Fibroblast of gingiva (primary cell): ENCODE results near the gene ABCB10.
"Not testable (repeated sequence)": the region's sequence is repeated elsewhere in the genome, so short reads cannot be mapped to it uniquely, and the experiment has no call there.

Experiments used
- DNase-seq: peaks from one replicate; pipeline ENCODE4 v3.0.0-alpha.2; 2011; ENCODE audit warnings: low read depth

Gene ABCB10

DNA sequence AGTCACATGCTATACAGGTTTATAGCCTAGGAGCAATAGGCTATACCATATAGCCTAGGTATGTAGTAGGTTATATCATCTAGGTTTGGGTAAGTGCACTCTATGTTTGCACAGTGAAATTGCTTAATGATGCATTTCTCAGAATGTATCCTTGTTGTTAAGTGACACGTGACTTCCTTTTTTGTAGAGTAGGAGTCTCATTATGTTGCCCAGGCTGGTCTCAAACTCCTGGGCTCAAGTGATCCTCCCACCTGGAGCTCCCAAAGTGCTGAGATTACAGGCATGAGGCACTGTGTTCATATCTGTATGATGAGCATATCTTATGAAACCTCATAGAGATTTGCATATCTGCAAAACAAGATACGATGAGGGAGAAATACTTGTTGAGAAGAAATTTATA is 13.8 kb upstream of the ABCB10 start:
- DNase-seq = no peak

DNA sequence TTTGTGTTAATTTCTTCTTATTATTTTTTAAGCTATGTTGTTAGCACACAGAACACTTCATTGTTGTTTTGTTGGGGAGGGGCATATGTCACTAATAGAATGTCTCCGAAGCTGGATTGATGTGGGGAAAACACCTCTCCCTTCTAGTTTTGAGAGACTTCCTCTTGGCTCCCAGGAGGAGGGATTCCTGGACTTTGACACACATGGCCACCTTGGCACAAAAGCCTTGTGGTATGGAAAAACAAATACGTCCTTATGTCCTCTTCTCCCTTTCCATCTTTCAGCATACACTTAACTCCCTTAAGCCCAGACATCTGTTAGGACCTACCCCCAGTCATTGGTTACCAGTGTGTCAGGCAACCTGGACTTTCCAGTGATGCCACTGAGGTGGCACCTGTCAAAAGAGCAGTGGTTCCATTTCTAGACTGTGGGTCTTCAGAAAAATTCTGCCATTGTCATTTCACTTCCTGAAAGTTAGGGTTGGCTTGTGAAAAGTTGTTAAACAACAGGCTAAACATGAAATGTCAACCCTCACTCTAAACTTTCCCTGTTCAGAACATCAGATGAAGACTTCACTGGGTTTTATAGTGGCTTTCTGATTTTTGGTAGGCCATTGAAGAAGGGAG is 12.5 kb upstream of the ABCB10 start:
- DNase-seq = no peak

DNA sequence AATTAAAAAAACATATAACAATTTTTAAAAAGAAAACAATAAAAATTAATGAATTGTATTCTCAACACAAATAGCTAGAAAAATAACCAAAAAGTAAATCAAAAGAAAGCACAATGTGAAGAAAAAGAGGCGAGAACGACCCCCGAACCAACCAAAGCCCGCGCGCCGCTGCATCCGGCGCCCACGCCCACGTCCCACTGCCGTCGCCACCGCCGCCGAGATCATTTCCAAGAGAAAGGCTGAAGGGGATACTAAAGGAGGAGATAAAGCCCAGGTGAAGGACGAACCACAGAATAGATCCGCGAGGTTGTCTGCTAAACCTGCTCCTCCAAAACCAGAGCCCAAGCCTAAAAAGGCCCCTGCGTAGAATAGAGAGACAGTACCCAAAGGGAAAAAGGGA is 11.8 kb upstream of the ABCB10 start:
- no peak for DNase-seq

DNA sequence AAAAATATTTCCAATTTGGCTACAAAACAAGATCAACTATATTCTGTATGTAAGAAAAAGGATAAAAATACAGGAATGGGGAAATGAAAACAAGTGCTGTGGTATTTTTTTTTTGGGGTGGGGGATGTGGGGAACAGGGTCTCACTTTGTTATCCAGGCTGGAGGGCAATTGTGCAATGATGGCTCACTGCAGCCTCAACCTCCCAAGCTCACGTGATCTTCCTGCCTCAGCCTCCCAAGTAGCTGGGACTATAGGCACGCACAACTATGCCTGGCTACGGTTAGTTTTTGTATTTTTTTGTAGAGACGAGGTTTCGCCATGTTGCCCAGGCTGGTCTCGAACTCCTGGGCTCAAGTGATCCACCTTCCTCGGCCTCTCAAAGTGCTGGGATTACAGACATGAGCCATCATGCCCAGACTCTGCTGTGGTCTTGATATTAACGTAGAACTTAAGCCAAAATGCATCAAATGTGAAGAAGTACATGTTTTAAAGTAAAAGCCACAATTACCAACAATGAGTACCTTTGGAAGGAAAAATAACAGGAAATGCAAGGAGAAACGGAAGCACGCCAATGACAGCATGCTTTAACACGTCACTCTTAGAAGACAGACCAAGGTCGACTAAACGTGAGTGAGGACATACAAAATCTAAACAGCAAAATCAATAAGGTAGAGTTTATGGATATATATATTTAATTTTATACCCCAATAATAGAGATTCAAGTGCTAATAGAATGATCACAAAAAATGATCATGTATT is 8.8 kb upstream of the ABCB10 start:
- DNase-seq = no peak

- DNase-seq = peak; percentile 10
Measured at GRCh38 chr1:229563701-229564100, 5.2 kb upstream of the ABCB10 start.

- DNase-seq = peak; percentile 25
Measured at GRCh38 chr1:229563241-229563640, 4.7 kb upstream of the ABCB10 start.

DNA sequence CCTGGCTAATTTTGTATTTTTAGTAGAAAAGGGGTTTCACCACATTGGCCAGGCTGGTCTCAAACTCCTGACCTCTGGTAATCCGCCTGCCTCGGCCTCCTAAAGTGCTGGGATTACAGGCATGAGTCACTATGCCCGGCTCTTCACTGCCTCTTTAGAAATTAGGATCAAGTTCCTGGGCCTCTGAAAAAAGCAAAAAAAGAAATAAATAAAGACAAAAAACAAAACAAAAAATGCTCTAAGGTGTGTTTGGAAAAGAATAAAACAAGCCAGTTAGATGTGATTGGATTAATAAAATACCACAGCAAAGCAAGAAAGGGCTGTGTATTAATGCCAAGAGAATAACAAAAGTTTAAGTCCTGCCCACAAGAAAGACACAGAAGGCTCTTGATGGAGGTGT is 4.2 kb upstream of the ABCB10 start:
- no peak for DNase-seq

DNA sequence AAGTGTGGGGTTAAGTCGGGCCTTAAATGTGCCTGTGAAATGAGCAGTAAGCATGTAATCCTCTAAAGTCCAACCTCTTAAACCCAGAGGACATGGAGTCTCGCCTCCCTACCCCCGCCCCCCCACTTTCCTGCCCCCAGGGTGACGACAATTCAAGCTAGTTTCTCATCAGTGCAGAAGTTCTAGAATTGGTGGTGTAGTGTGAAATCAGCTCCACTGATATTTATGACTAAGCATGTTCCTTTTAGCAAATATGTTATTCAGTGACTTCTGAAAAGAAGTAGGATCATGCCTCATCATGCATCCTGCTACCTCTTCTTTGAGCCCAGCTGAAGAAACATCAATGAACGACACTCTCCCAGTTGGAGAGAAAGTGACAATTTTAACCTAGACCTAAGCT is 2.6 kb upstream of the ABCB10 start:
- DNase-seq = no peak

GRCh38 chr1:229560124-229560523 is 1.6 kb upstream of the ABCB10 start:
- not testable (repeated sequence) for DNase-seq

DNA sequence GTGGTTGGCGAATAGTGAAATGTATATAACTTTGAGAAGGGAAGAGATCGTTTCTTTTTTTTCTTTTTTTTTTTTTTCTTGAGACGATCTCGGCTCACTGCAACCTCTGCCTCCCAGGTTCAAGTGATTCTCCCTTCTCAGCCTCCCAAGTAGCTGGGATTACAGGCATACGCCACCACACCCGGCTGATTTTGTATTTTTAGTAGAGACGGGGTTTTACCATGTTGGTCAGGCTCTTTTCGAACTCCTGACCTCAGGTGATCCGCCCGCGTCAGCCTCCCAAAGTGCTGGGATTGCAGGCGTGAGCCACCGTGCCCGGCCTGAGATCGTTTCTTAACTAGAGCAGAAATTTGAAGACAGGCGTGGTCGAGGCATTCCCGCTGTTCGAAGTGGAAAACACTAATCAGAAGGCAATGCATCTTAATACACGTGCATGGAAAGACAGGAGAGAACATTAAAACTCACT is 862 bp upstream of the ABCB10 start:
- DNase-seq = not testable (repeated sequence)

DNA sequence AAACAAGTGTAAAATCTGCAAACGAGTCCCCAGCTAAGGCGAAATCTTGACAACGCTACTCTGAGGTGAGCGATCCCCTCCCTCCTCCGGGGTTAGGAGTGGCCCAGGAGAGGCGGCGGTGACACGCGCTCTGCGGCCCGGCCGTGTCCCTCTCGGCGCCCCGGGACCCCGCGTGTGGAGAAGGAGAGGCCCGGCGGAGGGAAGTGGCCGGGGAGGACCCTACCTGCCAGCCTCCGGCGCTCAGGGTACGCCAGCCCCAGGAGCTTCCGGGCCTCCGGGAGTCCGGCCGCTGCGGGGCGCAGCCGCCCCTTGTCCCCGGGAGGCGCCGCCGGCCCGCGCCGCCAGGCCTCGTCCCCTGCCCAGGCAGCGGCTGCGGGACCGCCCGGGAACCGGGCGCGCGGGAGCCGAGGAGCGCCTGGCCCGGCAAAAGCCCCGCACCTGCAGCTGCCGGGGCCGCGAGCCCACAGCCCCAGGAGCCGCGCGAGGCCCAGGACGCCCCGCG is 543 bp downstream of the ABCB10 start:
- no peak for DNase-seq

DNA sequence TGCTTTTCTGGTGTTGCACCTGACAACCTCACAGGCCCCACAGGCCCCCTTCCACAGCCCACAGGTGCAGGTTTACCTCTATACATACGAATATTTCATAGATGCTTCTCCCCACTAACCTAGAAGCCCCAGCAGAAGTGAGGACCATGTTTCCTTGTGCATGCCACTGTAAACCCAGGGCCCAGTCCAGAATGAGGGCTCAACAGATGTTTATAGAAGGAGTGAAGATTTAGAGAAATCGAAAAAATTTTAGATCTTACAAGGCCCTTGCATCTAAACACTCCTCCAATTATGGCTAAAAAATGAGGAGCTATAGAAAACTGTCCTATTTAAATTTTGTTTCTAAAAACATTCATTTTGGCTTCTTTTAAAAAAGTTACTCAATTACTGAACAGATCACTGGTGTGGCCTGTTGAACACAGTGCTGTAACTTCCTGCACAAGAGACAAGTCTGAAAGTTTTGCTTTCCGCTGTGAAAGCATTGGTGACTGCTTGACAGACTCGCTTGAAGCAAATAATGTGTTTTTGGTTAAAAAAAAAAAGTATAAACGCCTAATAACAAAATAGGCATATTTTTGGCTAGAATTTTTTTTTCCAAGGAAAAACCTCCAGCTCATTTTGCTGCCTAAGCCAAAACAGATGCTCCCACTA is 1.2 kb downstream of the ABCB10 start:
- DNase-seq = peak; percentile 34

- no peak for DNase-seq
Measured at GRCh38 chr1:229554886-229555621, 3.5 kb downstream of the ABCB10 start.

DNA sequence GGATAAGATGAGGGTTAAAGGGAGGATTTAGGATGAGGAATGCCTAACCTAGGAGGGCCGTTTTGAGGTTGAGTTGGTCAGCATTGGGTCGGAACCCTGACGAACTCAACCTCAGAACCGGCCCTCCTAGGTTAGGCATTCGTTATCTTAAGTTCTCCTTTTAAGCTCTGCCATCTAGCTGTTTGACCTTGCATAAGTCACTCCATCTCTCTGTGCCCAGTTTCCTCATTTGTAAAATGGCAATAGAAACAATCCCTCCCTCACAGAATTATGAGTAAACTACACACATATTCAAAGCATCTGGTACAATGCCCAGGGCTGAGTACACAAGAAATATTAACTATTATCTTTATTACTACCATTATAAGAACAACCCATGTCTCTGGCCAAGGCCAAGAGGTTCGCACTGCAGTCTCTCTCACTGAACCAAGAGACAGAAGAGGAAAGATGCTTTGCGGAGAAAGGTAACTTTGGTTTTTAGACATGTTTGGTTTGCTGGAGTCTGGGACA is 4.8 kb downstream of the ABCB10 start:
- peak; percentile 39 for DNase-seq

DNA sequence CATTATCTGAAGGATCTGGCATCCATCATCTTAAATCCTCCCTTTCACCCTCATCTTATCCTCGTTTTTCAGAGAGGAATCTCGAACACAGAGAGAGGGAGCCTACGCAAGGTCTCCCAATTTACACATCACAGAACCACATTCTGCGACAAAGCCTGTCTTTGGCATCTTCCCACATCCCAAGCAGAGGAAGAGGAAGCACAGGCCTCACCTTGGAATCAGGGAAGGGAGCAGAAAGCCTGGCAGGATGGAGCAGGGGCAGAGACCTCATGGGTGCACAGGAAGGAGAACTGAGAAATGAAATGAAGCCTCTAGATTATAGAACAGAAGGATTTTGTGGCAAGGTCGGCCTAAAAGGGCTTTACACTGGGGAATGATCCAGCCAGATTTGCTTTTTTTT is 5.8 kb downstream of the ABCB10 start:
- no peak for DNase-seq

GRCh38 chr1:229550812-229551567 is 7.5 kb downstream of the ABCB10 start:
- DNase-seq = no peak

GRCh38 chr1:229547542-229547941 is 11.0 kb downstream of the ABCB10 start:
- no peak for DNase-seq

GRCh38 chr1:229544587-229544986 is 13.9 kb downstream of the ABCB10 start:
- DNase-seq = no peak

- DNase-seq = no peak
Measured at GRCh38 chr1:229539863-229540506, 18.5 kb downstream of the ABCB10 start.

GRCh38 chr1:229538945-229539344 is 19.6 kb downstream of the ABCB10 start:
- no peak for DNase-seq

DNA sequence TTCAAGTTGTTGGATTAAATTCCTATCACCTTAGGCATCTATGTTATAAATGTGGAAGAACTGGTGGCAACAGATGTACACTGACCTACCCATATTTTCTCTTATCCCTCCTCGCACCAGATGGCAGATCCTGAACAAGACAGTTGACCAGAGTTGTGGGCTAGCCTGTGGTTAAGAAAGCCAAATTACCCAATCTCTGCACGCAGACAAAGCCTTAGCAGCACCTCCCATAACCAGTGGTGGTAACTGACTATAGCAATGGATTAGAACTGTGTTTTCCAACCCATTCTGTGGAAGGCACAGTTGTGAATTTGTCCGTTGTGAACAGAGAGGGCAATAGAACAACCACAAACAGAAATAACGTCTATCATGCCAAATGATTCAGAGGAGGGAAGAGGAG is 20.6 kb downstream of the ABCB10 start:
- no peak for DNase-seq
